GM12878 (cell line): ENCODE measurements around the gene DBN1. TPM values are rescaled to one million over a fixed set of nuclear protein-coding genes. Genes with fewer than 3 reads are reported as not detected.

Experiments used
- ATAC-seq: fragments of 200-7000 bp; cut with Tn5 transposase; 3 replicates; pipeline ENCODE4 v1.9.1; 2020; ENCODE audit warnings: mild to moderate bottlenecking, moderate library complexity
- BruUV-seq: library from RNA; stranded (reverse); fragments of 400-500 nt; replicated peaks from 2 replicates; lab custom pipeline; 2021; lab: Mats Ljungman, UMichigan
- CTCF ChIA-PET: fragments of 300-600 bp; sonication (Branson Sonifier 250); formaldehyde crosslinking; extraction: SDS; loops from one replicate; lab custom pipeline; 2021; ENCODE audit warnings: inconsistent platforms; lab: Yijun Ruan, JAX
- POLR2A ChIA-PET: fragments of 350-600 bp; formaldehyde crosslinking; extraction: SDS; loops from one replicate; lab custom pipeline; 2021; ENCODE audit warnings: inconsistent platforms; lab: Charles Lee
- RAD21 ChIA-PET: fragments of 300-600 bp; sonication (Branson Sonifier 250); formaldehyde crosslinking; loops from one replicate; lab custom pipeline; 2023; ENCODE audit warnings: antibody characterized with exemption; ENCODE audit not compliant: unreplicated experiment; lab: Charles Lee
- SMC1A ChIA-PET: fragments of 300-600 bp; sonication (Branson Sonifier 250); formaldehyde crosslinking; loops from one replicate; lab custom pipeline; 2023; ENCODE audit not compliant: unreplicated experiment, uncharacterized antibody; lab: Charles Lee
- DNase-seq: peaks from one replicate; pipeline ENCODE4 v3.0.0-alpha.2; 2011; ENCODE audit warnings: low read depth, low spot score
- FAIRE-seq: peaks from 3 replicates; lab custom pipeline; 2011; peaks lifted over from hg19 to GRCh38; lab: Jason Lieb, UNC
- H2AFZ ChIP-seq: 2 replicates; pipeline ENCODE4 v1.6.0; 2011; ENCODE audit warnings: low read depth, low read length, control low read depth; ENCODE audit not compliant: control insufficient read depth
- H3K27ac ChIP-seq: 2 replicates; pipeline ENCODE4 v1.5.1; 2011; ENCODE audit warnings: control low read depth; ENCODE audit not compliant: control insufficient read depth, insufficient read depth
- H3K27me3 ChIP-seq, 2 experiments: replicated peaks in 1 of 2; 2 replicates each; pipeline versions ENCODE4 v1.6.0 to v1.6.1; 2011; ENCODE audit warnings: low read length in 1 of 2; ENCODE audit not compliant: control insufficient read depth in 2 of 2, insufficient read depth in 2 of 2
- H3K36me3 ChIP-seq, 2 experiments: 2 replicates each; pipeline ENCODE4 v1.5.1; 2011; ENCODE audit warnings: low read length in 1 of 2; ENCODE audit not compliant: control insufficient read depth in 2 of 2, insufficient read depth in 2 of 2
- H3K4me1 ChIP-seq: 2 replicates; pipeline ENCODE4 v1.6.1; 2011; ENCODE audit warnings: mild to moderate bottlenecking, low read length, moderate library complexity, mixed read lengths; ENCODE audit not compliant: control insufficient read depth, insufficient read depth
- H3K4me2 ChIP-seq: 2 replicates; pipeline ENCODE4 v1.6.0; 2011; ENCODE audit warnings: control low read depth; ENCODE audit not compliant: control insufficient read depth, insufficient read depth
- H3K4me3 ChIP-seq: fragments of 200-600 bp; sonication (generic); 2 replicates; pipeline ENCODE4 v1.5.1; 2016
- H3K79me2 ChIP-seq: 2 replicates; pipeline ENCODE4 v1.6.0; 2011; ENCODE audit warnings: low read length; ENCODE audit not compliant: control insufficient read depth, insufficient read depth
- H3K9ac ChIP-seq: 2 replicates; pipeline ENCODE4 v1.8.0; 2011; ENCODE audit warnings: low read length, control low read depth, mixed read lengths; ENCODE audit not compliant: control insufficient read depth, insufficient read depth
- H3K9me3 ChIP-seq: replicated peaks from 3 replicates; pipeline ENCODE4 v1.5.1; 2011; ENCODE audit warnings: mild to moderate bottlenecking, low read length; ENCODE audit not compliant: control insufficient read depth, insufficient read depth
- H4K20me1 ChIP-seq: 2 replicates; pipeline ENCODE4 v1.6.0; 2011; ENCODE audit not compliant: control insufficient read depth, insufficient read depth
- ATF7 ChIP-seq: fragments of 450-650 bp; IDR thresholded peaks from 2 replicates; pipeline ENCODE4 v1.6.1; 2016; ENCODE audit warnings: low read depth, mild to moderate bottlenecking
- BHLHE40 ChIP-seq, 2 experiments: fragments of 450-650 bp in 1 of 2; IDR thresholded peaks; 2 replicates each; pipeline ENCODE4 v1.6.1; 2011 to 2017; ENCODE audit warnings: low read depth in 2 of 2, borderline replicate concordance in 1 of 2, improper control_type of control experiment in 1 of 2, low read length in 1 of 2, mild to moderate bottlenecking in 1 of 2
- EGR1 ChIP-seq, 2 experiments: IDR thresholded peaks; 1 replicate in 1 of 2; 2 replicates in 1 of 2; pipeline ENCODE4 v1.6.1; 2011 to 2012; ENCODE audit warnings: low read depth in 2 of 2, low read length in 2 of 2, borderline replicate concordance in 1 of 2, mild to moderate bottlenecking in 1 of 2, moderate library complexity in 1 of 2
- HDGF ChIP-seq: fragments of 450-650 bp; IDR thresholded peaks from 2 replicates; pipeline ENCODE4 v1.6.1; 2016; ENCODE audit warnings: antibody characterized with exemption
- IKZF1 ChIP-seq: fragments of 450-650 bp; conservative IDR thresholded peaks from 2 replicates; pipeline ENCODE4 v1.6.1; 2017; ENCODE audit warnings: antibody characterized with exemption, mild to moderate bottlenecking
- MLLT1 ChIP-seq: fragments of 450-650 bp; IDR thresholded peaks from 2 replicates; pipeline ENCODE4 v1.6.1; 2016; ENCODE audit warnings: mild to moderate bottlenecking
- NR2F1 ChIP-seq: fragments of 450-650 bp; conservative IDR thresholded peaks from 2 replicates; pipeline ENCODE4 v1.6.1; 2017; ENCODE audit warnings: mild to moderate bottlenecking
- POLR2AphosphoS5 ChIP-seq: IDR thresholded peaks from 2 replicates; pipeline ENCODE4 v1.6.1; 2011; ENCODE audit warnings: mild to moderate bottlenecking, low read length, inconsistent platforms
- POU2F2 ChIP-seq: IDR thresholded peaks from 3 replicates; pipeline ENCODE4 v1.6.1; 2011; ENCODE audit warnings: low read depth, mild to moderate bottlenecking, low read length, borderline replicate concordance
- ZNF384 ChIP-seq: IDR thresholded peaks from 2 replicates; pipeline ENCODE4 v1.6.1; 2012; ENCODE audit warnings: low read depth, mild to moderate bottlenecking, low read length, improper control_type of control experiment, borderline replicate concordance
- WGBS: methylation state at CpG from one replicate; pipeline ENCODE4 v1.1.6; 2016; ENCODE audit warnings: low lambda C conversion rate; ENCODE audit not compliant: insufficient replicate concordance, insufficient coverage; ENCODE audit errors: missing lambda C conversion rate; 5-methylcytosine and 5-hydroxymethylcytosine counted together
- in situ Hi-C: fragments of 300-500 bp; cut with MboI; formaldehyde crosslinking; loops from 9 replicates; pipeline ENCODE4 v1.14.3; 2018; ENCODE audit warnings: mixed read lengths
- intact Hi-C: fragments of 100-400 bp; cut with micrococcal nuclease; formaldehyde crosslinking; loops from one replicate; pipeline ENCODE4 v1.14.2; 2022; ENCODE audit not compliant: unreplicated experiment
- polyA plus RNA-seq, 11 experiments: library from polyadenylated mRNA; depleted of rRNA in 4 of 11; unstranded in 6 of 11; stranded (reverse) in 5 of 11; fragments of >200 nt; fragmentation: Nextera tagmentation in 4 of 11; fragmentation: Illumina TruSeq in 1 of 11; extraction: Ambion mirVana in 4 of 11; extraction: Trizol in 1 of 11; gene quantifications; 1 replicate in 1 of 11; 2 replicates in 10 of 11; pipeline versions ENCODE4 v1.2.1 to v1.2.3, GENCODE V29; 2011 to 2016; ENCODE audit warnings: inconsistent platforms in 2 of 11, missing spikeins in 2 of 11, low read depth in 1 of 11
- total RNA-seq, 4 experiments: library from RNA; depleted of rRNA in 3 of 4; stranded (reverse); fragments of >200 nt in 3 of 4; fragmentation: Illumina TruSeq in 1 of 4; extraction: Trizol in 1 of 4; gene quantifications; 2 replicates each; pipeline versions ENCODE4 v1.2.1 to v1.2.3, GENCODE V29; 2013 to 2021

Gene DBN1
- total and polyA plus RNA-seq, 10 of the 15 experiments (the other 5 are each of a cell fraction or from before 2014, with no cell fraction given) = 0.18 to 81.0 (median 27.9) TPM

GRCh38 chr5:177447611-177448243 is 25.7 kb downstream of the DBN1 start:
- ChIA-PET CTCF (interaction anchor here (1.0 to 16.4 kb wide), 11 partner anchors 10 to 129 kb away, joined by 3 to 391 read pairs (median 8); partner anchors contain the start of genes GRK6 and PFN3), RAD21 (interaction anchor here (1.0 to 13.5 kb wide), 14 partner anchors 8 to 146 kb away, joined by 3 to 291 read pairs (median 6); partner anchors contain the start of genes GRK6 and PDLIM7), SMC1A (interaction anchor here (0.9 to 7.2 kb wide), 15 partner anchors 18 to 139 kb away, joined by 3 to 105 read pairs (median 4); partner anchors contain the start of genes F12, PDLIM7 and PFN3), POLR2A (interaction anchor here (0.5 to 13.6 kb wide), 11 partner anchors 11 to 83 kb away, joined by 3 to 358 read pairs (median 7); partner anchors contain the start of genes F12 and GRK6)
- 13% methylated on average over 20 of the region's 23 CpGs for WGBS
- Histone ChIP-seq H3K79me2 (peaks cover 14% of the 10 kb centered on the region), H3K4me1 (peaks cover 32% of the 10 kb centered on the region), H3K9me3 (no peaks in the 10 kb centered on the region), H3K27ac (peak overlapping the region; percentile 58), H3K4me2 (peak overlapping the region; percentile 94), H3K27me3 (no peaks in the 10 kb centered on the region), H3K9ac (peak overlapping the region; percentile 51), H4K20me1 (no peaks in the 10 kb centered on the region), H3K36me3 (no peaks in the 10 kb centered on the region; a peak in 3 of 4 replicates), H3K4me3 (peak overlapping the region; percentile 67), H2AFZ (no peak overlapping the region; the same call in 1 of the 2 replicates)
- TF ChIP-seq ATF7 (no peak), HDGF (0 out of 2 replicates have a peak, but pooled peaks have one; percentile 20), MLLT1 (0 out of 2 replicates have a peak, but pooled peaks have one; percentile 26), POU2F2 (peak; percentile 11; the same call in 1 of the 3 replicates), NR2F1 (peak; percentile 84), POLR2AphosphoS5 (peak; percentile 58; the same call in 1 of the 2 replicates), IKZF1 (peak; percentile 57), BHLHE40 (IDR thresholded peaks at IDR 0.05; ENCODE audit: borderline replicate concordance in 1 of 2, low read depth in 2 of 2, low read length in 1 of 2) (peak; percentile 85 to 95), ZNF384 (no peak), EGR1 (IDR thresholded peaks at IDR 0.05; ENCODE audit: borderline replicate concordance in 1 of 2, low read depth in 2 of 2, low read length in 2 of 2) (no peak)
- no peak for DNase-seq
- peak; percentile 13 for ATAC-seq
- no TSS peak for BruUV-seq
- in situ Hi-C loops (loop anchor here (5.0 kb wide), 1 partner anchor 130 kb away; no protein-coding TSS in a partner anchor), intact Hi-C loops (loop anchor here (2.0 kb wide), 1 partner anchor 17 kb away; no protein-coding TSS in a partner anchor)
- no peak for FAIRE-seq
